Measurements from ENCODE around the gene SPDEF. TPM values are rescaled to one million over a fixed set of nuclear protein-coding genes. Genes with fewer than 3 reads are reported as not detected.

SPDEF gene
- total RNA-seq, 2 experiments from 2014 or later: 0.34 to 0.54 TPM

DNA sequence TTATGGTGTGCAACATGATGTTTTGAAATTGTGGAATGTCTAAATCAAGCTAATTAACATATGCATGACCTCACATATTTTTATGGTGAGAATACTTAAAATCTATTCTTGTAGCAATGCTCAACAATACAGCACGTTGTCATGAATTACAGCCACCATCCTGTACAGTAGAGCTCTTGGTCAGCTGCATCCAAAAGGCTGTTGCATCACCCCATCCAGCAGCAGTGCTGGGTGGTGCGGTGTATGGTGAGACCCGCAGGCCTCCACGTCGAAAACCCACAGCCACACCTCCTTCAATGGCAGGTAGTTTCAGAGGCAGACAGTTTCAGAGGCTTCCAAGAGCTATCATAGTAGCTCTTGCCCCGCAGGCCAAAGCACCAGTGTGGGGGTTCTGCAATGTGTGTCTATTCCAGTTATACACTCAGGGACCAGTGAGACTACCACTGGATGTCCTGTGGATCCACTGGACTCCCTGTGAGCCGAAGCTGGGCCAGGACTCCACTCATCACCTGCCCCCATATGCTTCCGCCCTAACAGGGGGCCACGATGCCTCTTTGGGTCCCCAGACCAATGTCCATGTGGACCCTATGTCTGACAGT, 66.8 kb downstream of the SPDEF start:
- H3K4me3 ChIP-seq (ENCODE audit: low read depth, low read length, poor library complexity, severe bottlenecking): no peak overlapping the region
- no TSS peak for BruUV-seq (replicated peaks)
- CTCF ChIA-PET (ENCODE audit: unreplicated experiment): no interaction called here

More for the DNA sequence above, 66.8 kb downstream of the SPDEF start:
- no peaks in the 10 kb centered on the region for H3K9me3 ChIP-seq (ENCODE audit: low read length)
- H4K20me1 ChIP-seq (ENCODE audit: insufficient read depth, low read length): no peaks in the 10 kb centered on the region
- DNase-seq (ENCODE audit: low spot score): no peak
- H3K27ac ChIP-seq (ENCODE audit: low read depth, low read length, poor library complexity, severe bottlenecking): no peak overlapping the region
- H3K4me1 ChIP-seq (ENCODE audit: insufficient read depth, low read length, poor library complexity, severe bottlenecking): peaks cover 54% of the 10 kb centered on the region
- intact Hi-C loops (cut with micrococcal nuclease; ENCODE audit: unreplicated experiment): loop anchor here (10.0 kb wide), 1 partner anchor 965 kb away; the partner anchor contains the start of gene FANCE
- no peaks in the 10 kb centered on the region for H3K9me2 ChIP-seq (ENCODE audit: insufficient read depth, low read length)
- peaks cover 25% of the 10 kb centered on the region; the same call in 1 of the 2 replicates for H3K36me3 ChIP-seq (ENCODE audit: insufficient read depth, low read length)
- TF ChIP-seq, protein P1, sequence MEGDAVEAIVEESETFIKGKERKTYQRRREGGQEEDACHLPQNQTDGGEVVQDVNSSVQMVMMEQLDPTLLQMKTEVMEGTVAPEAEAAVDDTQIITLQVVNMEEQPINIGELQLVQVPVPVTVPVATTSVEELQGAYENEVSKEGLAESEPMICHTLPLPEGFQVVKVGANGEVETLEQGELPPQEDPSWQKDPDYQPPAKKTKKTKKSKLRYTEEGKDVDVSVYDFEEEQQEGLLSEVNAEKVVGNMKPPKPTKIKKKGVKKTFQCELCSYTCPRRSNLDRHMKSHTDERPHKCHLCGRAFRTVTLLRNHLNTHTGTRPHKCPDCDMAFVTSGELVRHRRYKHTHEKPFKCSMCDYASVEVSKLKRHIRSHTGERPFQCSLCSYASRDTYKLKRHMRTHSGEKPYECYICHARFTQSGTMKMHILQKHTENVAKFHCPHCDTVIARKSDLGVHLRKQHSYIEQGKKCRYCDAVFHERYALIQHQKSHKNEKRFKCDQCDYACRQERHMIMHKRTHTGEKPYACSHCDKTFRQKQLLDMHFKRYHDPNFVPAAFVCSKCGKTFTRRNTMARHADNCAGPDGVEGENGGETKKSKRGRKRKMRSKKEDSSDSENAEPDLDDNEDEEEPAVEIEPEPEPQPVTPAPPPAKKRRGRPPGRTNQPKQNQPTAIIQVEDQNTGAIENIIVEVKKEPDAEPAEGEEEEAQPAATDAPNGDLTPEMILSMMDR (conservative IDR thresholded peaks at IDR 0.05; ENCODE audit: low read length): no peak
- no peak for TF ChIP-seq EZH2phosphoT487 (IDR thresholded peaks at IDR 0.05; ENCODE audit: borderline replicate concordance, low read depth, low read length)
- H2AFZ ChIP-seq (ENCODE audit: low read length): no peak overlapping the region
- no peak overlapping the region; the same call in 1 of the 2 replicates for H3K4me2 ChIP-seq (ENCODE audit: low read length)
- POLR2A ChIA-PET: interaction anchor here (0.6 to 0.7 kb wide), 5 partner anchors 7 to 684 kb away, joined by 3 to 9 read pairs (median 4); no protein-coding TSS in a partner anchor
- peaks cover 56% of the 10 kb centered on the region for H3K79me2 ChIP-seq (ENCODE audit: insufficient read depth, low read depth, low read length)

Other genes with a start within 250 kb of the SPDEF start
- 26.8 and 30.7 TPM in 2 replicates for gene NUDT3, start 163.7 kb downstream of the SPDEF start, total RNA-seq (2014; rRNA removed; shearing (Covaris generic))
- gene NUDT3, start 163.7 kb downstream of the SPDEF start, total RNA-seq (2022): 43.0 and 49.4 TPM in 2 replicates
- 2,738 and 2,938 TPM in 2 replicates for gene RPS10, start 130.3 kb downstream of the SPDEF start, total RNA-seq (2014; rRNA removed; shearing (Covaris generic))
- gene RPS10, start 130.3 kb downstream of the SPDEF start, total RNA-seq (2022): 1,615 and 1,714 TPM in 2 replicates
- gene PACSIN1, start 90.3 kb downstream of the SPDEF start, total RNA-seq (2014; rRNA removed; shearing (Covaris generic)): 14.9 and 19.3 TPM in 2 replicates
- 70.8 and 88.4 TPM in 2 replicates for gene PACSIN1, start 90.3 kb downstream of the SPDEF start, total RNA-seq (2022)
- gene ILRUN, start 140.4 kb upstream of the SPDEF start, total RNA-seq (2014; rRNA removed; shearing (Covaris generic)): 25.6 and 27.1 TPM in 2 replicates
- gene ILRUN, start 140.4 kb upstream of the SPDEF start, total RNA-seq (2022): 77.6 and 82.7 TPM in 2 replicates
- gene SNRPC, start 201.2 kb upstream of the SPDEF start, total RNA-seq (2014; rRNA removed; shearing (Covaris generic)): 158 and 210 TPM in 2 replicates
- 177 and 184 TPM in 2 replicates for gene SNRPC, start 201.2 kb upstream of the SPDEF start, total RNA-seq (2022)
- gene BLTP3A, start 235.8 kb upstream of the SPDEF start, total RNA-seq (2014; rRNA removed; shearing (Covaris generic)): 11.4 and 11.9 TPM in 2 replicates
- 23.3 and 24.5 TPM in 2 replicates for gene BLTP3A, start 235.8 kb upstream of the SPDEF start, total RNA-seq (2022)